ACC112 (cell line): ENCODE measurements around the gene SRRM2.

Experiments
- H2AFZ ChIP-seq: fragments of 200-600 bp; sonication (generic); one replicate; pipeline ENCODE4 v1.6.0; 2017; ENCODE audit warnings: antibody characterized with exemption, low read length; ENCODE audit not compliant: unreplicated experiment
- H3K27ac ChIP-seq: fragments of 200-600 bp; sonication (generic); 2 replicates; pipeline ENCODE4 v1.5.1; 2014; ENCODE audit warnings: low read depth, mild to moderate bottlenecking, antibody characterized with exemption, low read length, moderate library complexity
- H3K27me3 ChIP-seq: fragments of 200-600 bp; sonication (generic); 2 replicates; pipeline ENCODE4 v1.6.1; 2014; ENCODE audit warnings: mild to moderate bottlenecking, antibody characterized with exemption, low read length, moderate library complexity, mixed read lengths; ENCODE audit not compliant: insufficient read depth
- H3K36me3 ChIP-seq: fragments of 200-600 bp; sonication (generic); 2 replicates; pipeline ENCODE4 v1.6.1; 2016; ENCODE audit warnings: mild to moderate bottlenecking, antibody characterized with exemption, low read length, moderate library complexity, mixed read lengths; ENCODE audit not compliant: insufficient read depth
- H3K4me1 ChIP-seq: fragments of 200-600 bp; sonication (generic); one replicate; pipeline ENCODE4 v1.6.1; 2016; ENCODE audit warnings: low read length, mixed read lengths; ENCODE audit not compliant: insufficient read depth, unreplicated experiment, control insufficient read depth
- H3K4me3 ChIP-seq: fragments of 200-600 bp; sonication (generic); 2 replicates; pipeline ENCODE4 v1.5.1; 2014; ENCODE audit warnings: mild to moderate bottlenecking, low read depth, low read length
- H3K79me2 ChIP-seq: fragments of 200-600 bp; sonication (generic); one replicate; pipeline ENCODE4 v1.6.0; 2016; ENCODE audit warnings: low read length; ENCODE audit not compliant: control insufficient read depth, unreplicated experiment, insufficient read depth

SRRM2 gene

DNA sequence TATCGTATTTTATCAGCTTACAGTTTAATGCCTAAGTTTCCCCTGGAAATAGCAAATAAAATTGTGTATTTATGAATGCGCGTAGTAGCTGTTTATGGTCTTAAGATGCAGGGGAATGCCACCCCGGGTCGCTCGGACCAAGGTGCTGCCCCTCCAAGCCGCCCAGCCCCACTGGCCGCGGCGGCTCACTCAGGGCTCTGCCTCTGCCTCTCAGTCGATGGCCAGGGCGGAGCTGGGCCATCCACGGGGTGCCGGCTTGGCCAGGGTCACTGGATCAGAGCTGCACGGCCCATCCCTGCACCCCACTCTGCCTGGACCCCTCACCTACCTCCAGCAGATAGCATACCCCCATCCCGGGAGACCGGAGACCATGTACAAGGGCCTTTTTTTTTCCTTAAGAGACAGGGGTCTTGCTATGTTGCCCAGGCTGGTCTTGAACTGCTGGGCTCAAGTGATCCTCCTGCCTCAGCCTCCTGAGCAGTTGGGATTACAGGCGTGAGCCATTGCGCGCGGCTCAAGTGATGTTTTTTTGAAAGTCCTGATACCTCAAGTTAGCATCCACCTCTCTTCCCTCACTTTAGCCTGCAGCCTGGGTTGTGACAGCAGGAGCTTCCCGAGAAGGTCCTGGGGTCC lies 43.4 kb upstream of the SRRM2 start:
- Histone ChIP-seq H2AFZ (no peak overlapping the region), H3K4me3 (no peak overlapping the region), H3K79me2 (no peaks in the 10 kb centered on the region), H3K4me1 (no peaks in the 10 kb centered on the region), H3K27me3 (no peaks in the 10 kb centered on the region), H3K36me3 (peaks cover 3% of the 10 kb centered on the region; the same call in 1 of the 2 replicates), H3K27ac (no peak overlapping the region)

GRCh38 chr16:2709588-2709984 lies 42.9 kb upstream of the SRRM2 start:
- H3K4me1 ChIP-seq: no peaks in the 10 kb centered on the region
- H3K36me3 ChIP-seq: peaks cover 3% of the 10 kb centered on the region; the same call in 1 of the 2 replicates
- no peaks in the 10 kb centered on the region for H3K27me3 ChIP-seq
- no peak overlapping the region for H3K27ac ChIP-seq
- no peak overlapping the region for H2AFZ ChIP-seq
- no peaks in the 10 kb centered on the region for H3K79me2 ChIP-seq
- no peak overlapping the region for H3K4me3 ChIP-seq

- Histone ChIP-seq H2AFZ (no peak overlapping the region), H3K79me2 (no peaks in the 10 kb centered on the region), H3K36me3 (peaks cover 3% of the 10 kb centered on the region; the same call in 1 of the 2 replicates), H3K27me3 (no peaks in the 10 kb centered on the region), H3K4me1 (no peaks in the 10 kb centered on the region), H3K4me3 (no peak overlapping the region), H3K27ac (no peak overlapping the region)
Measured at GRCh38 chr16:2710021-2710710, 42.3 kb upstream of the SRRM2 start.

GRCh38 chr16:2710711-2711231 lies 41.7 kb upstream of the SRRM2 start:
- Histone ChIP-seq H3K27ac (no peak overlapping the region), H2AFZ (no peak overlapping the region)

DNA sequence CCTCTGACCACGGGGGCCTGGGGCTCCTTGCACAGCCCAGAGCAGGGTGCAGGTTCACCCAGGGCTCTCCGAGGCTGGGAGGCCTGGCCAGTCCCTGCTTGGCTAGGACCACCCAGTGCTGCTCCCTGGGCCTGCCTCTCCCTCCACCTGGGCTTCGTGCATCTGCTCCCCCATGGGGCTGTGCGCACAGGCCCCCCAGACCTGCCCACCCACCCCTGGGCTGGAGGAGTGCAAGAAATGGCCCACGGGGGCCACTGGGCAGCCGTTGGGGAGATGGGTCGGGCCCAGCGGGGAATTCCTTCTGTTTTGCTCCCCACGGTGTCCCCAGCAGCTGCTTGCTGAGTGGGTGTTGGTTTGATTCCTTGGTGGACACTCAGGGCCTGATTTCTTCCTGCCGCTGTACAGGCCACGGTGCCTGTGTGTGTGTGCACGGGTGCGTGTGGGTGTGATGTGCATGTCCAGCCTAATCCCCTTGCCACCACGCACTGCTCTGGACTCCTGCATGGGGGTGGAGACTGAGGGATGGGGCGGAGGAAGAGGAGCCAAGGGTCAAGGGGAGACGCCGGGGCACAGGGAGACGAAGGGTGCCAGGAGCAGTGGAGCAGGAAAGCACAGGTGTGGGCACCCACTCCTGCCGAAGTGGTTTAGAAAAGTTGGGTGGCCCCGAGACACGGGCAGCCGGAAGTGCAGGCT lies 40.9 kb upstream of the SRRM2 start:
- H3K4me1 ChIP-seq: no peaks in the 10 kb centered on the region
- H2AFZ ChIP-seq: no peak overlapping the region
- H3K79me2 ChIP-seq: no peaks in the 10 kb centered on the region
- H3K4me3 ChIP-seq: no peak overlapping the region
- no peaks in the 10 kb centered on the region for H3K27me3 ChIP-seq
- H3K36me3 ChIP-seq: peaks cover 3% of the 10 kb centered on the region; the same call in 1 of the 2 replicates
- H3K27ac ChIP-seq: no peak overlapping the region

More at GRCh38 chr16:2710711-2711231, 41.7 kb upstream of the SRRM2 start:
- Histone ChIP-seq H3K4me3 (no peak overlapping the region), H3K79me2 (no peaks in the 10 kb centered on the region), H3K36me3 (peaks cover 3% of the 10 kb centered on the region; the same call in 1 of the 2 replicates), H3K27me3 (no peaks in the 10 kb centered on the region), H3K4me1 (no peaks in the 10 kb centered on the region)

DNA sequence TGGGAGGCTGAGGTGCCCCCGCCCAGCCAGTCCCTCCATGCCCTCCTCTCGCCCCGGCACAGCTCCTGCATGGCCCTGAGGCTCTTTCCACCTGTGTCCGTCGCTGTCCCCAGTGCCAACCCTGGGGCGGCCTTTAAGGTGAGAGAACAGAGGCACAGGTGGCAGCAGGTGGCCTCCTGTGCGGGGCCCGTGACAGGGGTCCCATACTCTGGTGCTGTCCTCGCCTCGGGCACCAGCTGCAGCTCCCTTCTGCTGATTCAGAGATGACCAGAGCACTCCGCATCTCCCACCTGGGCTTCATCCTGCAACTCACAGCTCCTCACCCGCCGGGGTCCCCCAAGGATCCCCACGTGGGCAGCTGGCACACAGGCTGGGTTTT lies 40.4 kb upstream of the SRRM2 start:
- Histone ChIP-seq H2AFZ (no peak overlapping the region), H3K36me3 (peaks cover 3% of the 10 kb centered on the region; the same call in 1 of the 2 replicates), H3K79me2 (no peaks in the 10 kb centered on the region), H3K27me3 (no peaks in the 10 kb centered on the region), H3K4me3 (no peak overlapping the region), H3K4me1 (no peaks in the 10 kb centered on the region), H3K27ac (no peak overlapping the region)

DNA sequence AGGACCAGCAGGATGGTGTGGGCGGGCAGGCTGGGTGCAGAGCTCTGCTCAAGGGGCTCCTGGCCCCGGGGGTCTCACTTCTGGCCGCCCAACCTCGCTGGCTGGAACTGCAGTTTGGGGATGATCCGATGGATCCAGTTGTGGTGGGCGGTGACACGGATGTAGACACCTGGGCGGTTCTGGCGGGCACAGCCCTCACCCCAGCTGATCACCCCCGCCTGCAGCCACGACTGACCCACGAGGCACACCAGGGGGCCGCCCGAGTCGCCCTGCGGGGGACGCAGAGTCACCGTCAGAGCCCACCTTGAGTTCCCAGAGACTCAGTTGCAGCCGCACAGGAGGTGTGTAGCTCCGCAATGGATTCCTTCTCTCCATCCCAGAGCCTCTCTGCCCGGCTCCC lies 39.9 kb upstream of the SRRM2 start:
- Histone ChIP-seq H3K4me3 (no peak overlapping the region), H3K36me3 (peaks cover 3% of the 10 kb centered on the region; the same call in 1 of the 2 replicates), H2AFZ (no peak overlapping the region), H3K79me2 (no peaks in the 10 kb centered on the region), H3K4me1 (no peaks in the 10 kb centered on the region), H3K27ac (no peak overlapping the region), H3K27me3 (no peaks in the 10 kb centered on the region)

DNA sequence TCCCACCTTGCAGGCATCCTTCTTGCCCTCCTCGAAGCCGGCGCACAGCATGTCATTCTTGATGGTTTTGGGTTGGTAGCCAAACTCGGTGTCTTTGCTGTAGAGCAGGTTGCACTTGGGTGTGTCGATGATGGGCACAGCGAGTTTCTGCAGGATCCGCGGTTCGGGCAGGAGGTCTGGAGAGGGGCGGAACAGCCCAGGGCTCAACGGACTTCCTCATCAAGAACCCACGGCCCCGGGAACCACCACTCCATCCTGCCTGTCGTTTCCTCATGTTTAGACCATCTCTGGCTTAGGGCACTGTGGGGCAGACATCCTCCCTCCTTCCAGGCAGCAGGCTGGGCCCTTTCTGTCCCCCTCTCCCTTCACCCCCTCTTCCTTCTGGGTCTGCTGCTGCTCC lies 38.9 kb upstream of the SRRM2 start:
- Histone ChIP-seq H3K4me1 (no peaks in the 10 kb centered on the region), H3K36me3 (peaks cover 3% of the 10 kb centered on the region; the same call in 1 of the 2 replicates)

DNA sequence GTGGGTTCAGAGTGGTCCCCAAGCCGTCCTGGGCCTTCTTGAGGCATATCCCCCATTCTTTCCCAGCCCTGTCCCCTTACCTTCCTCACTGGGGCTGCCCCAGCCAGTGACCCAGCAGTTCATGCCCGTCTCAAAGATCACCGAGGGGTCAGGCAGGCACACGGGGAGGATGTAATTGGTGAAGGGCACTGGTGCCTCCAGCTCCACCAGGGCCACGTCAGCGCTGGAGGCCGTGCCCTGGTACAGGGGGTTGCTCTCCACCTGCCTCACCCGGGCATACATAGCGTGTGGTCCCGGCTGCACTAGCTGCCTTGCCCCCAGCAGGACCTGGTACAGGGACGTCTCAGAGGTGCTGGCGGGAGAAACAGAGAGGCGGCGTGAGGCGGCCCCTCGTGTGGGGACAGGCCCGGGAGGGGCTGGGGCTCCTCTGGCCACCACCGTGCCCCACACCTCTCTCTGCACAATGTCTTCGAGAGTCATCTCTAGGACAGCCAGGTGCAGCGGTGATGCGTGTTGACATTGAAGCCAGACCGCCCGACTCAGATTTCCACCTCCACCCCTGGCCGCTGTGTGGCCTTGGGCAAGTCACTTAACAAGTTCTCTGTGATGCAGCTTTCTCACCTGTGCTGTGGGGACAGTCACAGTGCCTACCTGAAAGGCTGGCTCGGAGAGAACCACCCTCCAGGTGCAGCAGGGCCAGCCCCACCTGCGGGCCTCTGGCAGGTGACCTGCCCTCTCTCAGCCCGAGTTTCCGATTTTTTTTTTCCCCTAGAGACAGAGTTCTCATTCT lies 38.3 kb upstream of the SRRM2 start:
- Histone ChIP-seq H2AFZ (no peak overlapping the region), H3K36me3 (no peaks in the 10 kb centered on the region), H3K27me3 (no peaks in the 10 kb centered on the region), H3K4me3 (no peak overlapping the region), H3K79me2 (no peaks in the 10 kb centered on the region), H3K4me1 (no peaks in the 10 kb centered on the region), H3K27ac (no peak overlapping the region)

More for the DNA sequence above, 38.9 kb upstream of the SRRM2 start:
- H3K4me3 ChIP-seq: no peak overlapping the region
- no peaks in the 10 kb centered on the region for H3K79me2 ChIP-seq
- H3K27ac ChIP-seq: no peak overlapping the region
- no peak overlapping the region for H2AFZ ChIP-seq
- no peaks in the 10 kb centered on the region for H3K27me3 ChIP-seq

DNA sequence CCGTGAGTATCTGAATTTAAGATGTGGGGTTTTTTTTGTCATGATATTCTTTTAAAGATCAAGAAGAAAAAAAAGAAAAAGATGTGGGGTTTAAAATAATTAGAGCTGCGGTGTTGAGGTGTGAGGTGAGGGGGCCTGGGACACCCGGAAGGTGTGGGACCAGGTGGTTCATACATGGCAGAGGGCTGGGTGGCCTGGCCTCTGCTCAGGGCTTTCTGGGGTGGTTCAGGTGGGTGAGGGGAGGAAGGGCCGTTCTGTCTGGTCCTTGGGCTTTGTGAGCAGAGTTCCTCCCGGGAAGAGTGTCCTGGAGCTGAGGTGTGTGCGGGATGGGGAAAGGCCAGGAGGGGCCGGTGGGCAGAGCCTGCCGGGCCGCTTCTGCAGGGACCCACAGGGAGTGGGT lies 37.4 kb upstream of the SRRM2 start:
- H3K36me3 ChIP-seq: no peaks in the 10 kb centered on the region
- no peak overlapping the region for H2AFZ ChIP-seq
- H3K4me1 ChIP-seq: no peaks in the 10 kb centered on the region
- H3K27ac ChIP-seq: no peak overlapping the region
- H3K79me2 ChIP-seq: no peaks in the 10 kb centered on the region
- H3K27me3 ChIP-seq: no peaks in the 10 kb centered on the region
- H3K4me3 ChIP-seq: no peak overlapping the region
